HCT116 (cell line): ENCODE measurements around the gene PDCD6IP. TPM values are rescaled to one million over a fixed set of nuclear protein-coding genes. Genes with fewer than 3 reads are reported as not detected.

ENCODE experiments used
- ATAC-seq: fragments of 200-7000 bp; cut with Tn5 transposase; 2 replicates; pipeline ENCODE4 v1.9.1; 2020; ENCODE audit warnings: mild to moderate bottlenecking, moderate library complexity
- BruUV-seq: library from RNA; stranded (reverse); fragments of 400-500 nt; replicated peaks from 2 replicates; lab custom pipeline; 2021; lab: Mats Ljungman, UMichigan
- CTCF ChIA-PET: fragments of 300-600 bp; sonication (Branson Sonifier 250); formaldehyde crosslinking; loops from one replicate; lab custom pipeline; 2021; ENCODE audit warnings: antibody characterized with exemption; lab: Charles Lee
- POLR2A ChIA-PET: fragments of 300-600, 350-600 bp; sonication (Branson Sonifier 250); formaldehyde crosslinking; loops from one replicate; lab custom pipeline; 2021; ENCODE audit warnings: antibody characterized with exemption; lab: Charles Lee
- RAD21 ChIA-PET, 2 experiments: fragments of 300-600 bp; sonication (Branson Sonifier 250); formaldehyde crosslinking; loops; one replicate each; lab custom pipeline; 2023; ENCODE audit warnings: low total read pairs in 2 of 2; ENCODE audit not compliant: uncharacterized antibody in 2 of 2, unreplicated experiment in 2 of 2, low non-redundant PET in 1 of 2; lab: Charles Lee
- DNase-seq: peaks from one replicate; pipeline ENCODE4 v3.0.0-alpha.2; 2010; ENCODE audit warnings: low read depth, low spot score
- H2AFZ ChIP-seq: fragments of 200-600 bp; shearing (Covaris generic), sonication (generic); 2 replicates; pipeline ENCODE4 v1.6.1; 2017; ENCODE audit warnings: low read depth, mixed run types, mixed read lengths, antibody characterized with exemption, low read length; ENCODE audit not compliant: poor library complexity, severe bottlenecking
- H3K27ac ChIP-seq: 2 replicates; pipeline ENCODE4 v1.5.1; 2012; ENCODE audit warnings: low read depth, low read length
- H3K27me3 ChIP-seq: fragments of 200-600 bp; sonication (generic); 2 replicates; pipeline ENCODE4 v1.6.1; 2016; ENCODE audit warnings: mixed run types, low read length, mixed read lengths; ENCODE audit not compliant: insufficient read depth
- H3K36me3 ChIP-seq, 2 experiments: fragments of 200-500 bp in 1 of 2; fragments of 200-600 bp in 1 of 2; sonication (Bioruptor generic) in 1 of 2; sonication (generic) in 1 of 2; 2 replicates each; pipeline versions ENCODE4 v1.5.1 to v1.6.1; 2014 to 2016; ENCODE audit warnings: low read length in 2 of 2, inconsistent platforms in 1 of 2, mixed read lengths in 1 of 2, mixed run types in 1 of 2; ENCODE audit not compliant: insufficient read depth in 2 of 2, control insufficient read depth in 1 of 2
- H3K4me1 ChIP-seq, 2 experiments: fragments of 200-600 bp in 1 of 2; sonication (generic) in 1 of 2; 2 replicates each; pipeline versions ENCODE4 v1.5.1 to v1.6.1; 2012 to 2017; ENCODE audit warnings: low read length in 2 of 2, inconsistent platforms in 1 of 2, mild to moderate bottlenecking in 1 of 2, mixed read lengths in 1 of 2, mixed run types in 1 of 2, moderate library complexity in 1 of 2; ENCODE audit not compliant: insufficient read depth in 2 of 2, control insufficient read depth in 1 of 2
- H3K4me2 ChIP-seq: fragments of 200-600 bp; sonication (generic); 2 replicates; pipeline ENCODE4 v1.6.1; 2017; ENCODE audit warnings: mixed run types, low read length, mixed read lengths
- H3K4me3 ChIP-seq, 2 experiments: fragments of 200-600 bp in 1 of 2; sonication (generic) in 1 of 2; replicated peaks in 1 of 2; 2 replicates each; pipeline ENCODE4 v1.5.1; 2011 to 2016; ENCODE audit warnings: low read length in 2 of 2, control low read depth in 1 of 2, low read depth in 1 of 2, mild to moderate bottlenecking in 1 of 2, mixed read lengths in 1 of 2, mixed run types in 1 of 2
- H3K79me2 ChIP-seq: fragments of 200-600 bp; sonication (generic); 2 replicates; pipeline ENCODE4 v1.6.1; 2017; ENCODE audit warnings: mild to moderate bottlenecking, mixed run types, low read length, moderate library complexity, mixed read lengths; ENCODE audit not compliant: insufficient read depth
- H3K9ac ChIP-seq: fragments of 200-600 bp; sonication (generic); 2 replicates; pipeline ENCODE4 v1.6.1; 2016; ENCODE audit warnings: low read length, mixed read lengths
- H3K9me2 ChIP-seq: fragments of 200-600 bp; sonication (generic), shearing (Covaris generic); 2 replicates; pipeline ENCODE4 v1.6.1; 2017; ENCODE audit warnings: mixed run types, mild to moderate bottlenecking, moderate library complexity; ENCODE audit not compliant: insufficient read depth
- H3K9me3 ChIP-seq, 2 experiments: fragments of 200-500 bp in 1 of 2; fragments of 200-600 bp in 1 of 2; sonication (Bioruptor generic) in 1 of 2; sonication (generic) in 1 of 2; 2 replicates each; pipeline ENCODE4 v1.6.1; 2014 to 2017; ENCODE audit warnings: low read length in 2 of 2, mixed read lengths in 2 of 2, inconsistent platforms in 1 of 2, low read depth in 1 of 2, mild to moderate bottlenecking in 1 of 2, mixed run types in 1 of 2, moderate library complexity in 1 of 2; ENCODE audit not compliant: control insufficient read depth in 1 of 2, insufficient read depth in 1 of 2
- H4K20me1 ChIP-seq: fragments of 200-600 bp; sonication (generic), shearing (Covaris generic); 2 replicates; pipeline ENCODE4 v1.6.1; 2017; ENCODE audit warnings: mixed run types, mild to moderate bottlenecking, moderate library complexity; ENCODE audit not compliant: insufficient read depth
- CBX3 ChIP-seq: IDR thresholded peaks from 2 replicates; pipeline ENCODE4 v1.6.1; 2012; ENCODE audit warnings: low read depth
- CEBPB ChIP-seq: IDR thresholded peaks from 2 replicates; pipeline ENCODE4 v1.6.1; 2012; ENCODE audit warnings: low read depth
- EGR1 ChIP-seq: IDR thresholded peaks from 2 replicates; pipeline ENCODE4 v1.6.1; 2012; ENCODE audit warnings: low read depth
- JUND ChIP-seq: IDR thresholded peaks from 2 replicates; pipeline ENCODE4 v1.6.1; 2012
- POLR2A ChIP-seq: IDR thresholded peaks from 2 replicates; pipeline ENCODE4 v1.7.0; 2011; ENCODE audit warnings: borderline replicate concordance; ENCODE audit not compliant: insufficient read depth, insufficient read length; ENCODE audit errors: extremely low read depth
- REST ChIP-seq: IDR thresholded peaks from 2 replicates; pipeline ENCODE4 v1.6.1; 2012; ENCODE audit warnings: low read depth
- SP1 ChIP-seq: IDR thresholded peaks from 2 replicates; pipeline ENCODE4 v1.6.1; 2012; ENCODE audit warnings: low read depth
- SRF ChIP-seq: IDR thresholded peaks from 2 replicates; pipeline ENCODE4 v1.6.1; 2012; ENCODE audit warnings: low read depth
- TCF7L2 ChIP-seq: IDR thresholded peaks from 2 replicates; pipeline ENCODE4 v1.7.0; 2011; ENCODE audit warnings: borderline replicate concordance, inconsistent platforms; ENCODE audit not compliant: insufficient read depth, insufficient read length; ENCODE audit errors: extremely low read depth
- intact Hi-C: fragments of 100-400 bp; cut with micrococcal nuclease; formaldehyde crosslinking; loops from 2 replicates; pipeline ENCODE4 v1.10.0; 2022
- total RNA-seq: library from RNA; stranded (reverse); gene quantifications from one replicate; pipeline ENCODE4 v1.2.1, GENCODE V29; 2021; ENCODE audit not compliant: unreplicated experiment
- TF ChIP-seq, protein P1 (sequence below): IDR thresholded peaks from 2 replicates; pipeline ENCODE4 v1.6.1; 2011; ENCODE audit warnings: mild to moderate bottlenecking, low read length, moderate library complexity; ENCODE audit not compliant: insufficient replicate concordance; ENCODE audit errors: extremely low read depth

PDCD6IP gene
- total RNA-seq, 1 experiment from 2014 or later: 241 TPM

DNA sequence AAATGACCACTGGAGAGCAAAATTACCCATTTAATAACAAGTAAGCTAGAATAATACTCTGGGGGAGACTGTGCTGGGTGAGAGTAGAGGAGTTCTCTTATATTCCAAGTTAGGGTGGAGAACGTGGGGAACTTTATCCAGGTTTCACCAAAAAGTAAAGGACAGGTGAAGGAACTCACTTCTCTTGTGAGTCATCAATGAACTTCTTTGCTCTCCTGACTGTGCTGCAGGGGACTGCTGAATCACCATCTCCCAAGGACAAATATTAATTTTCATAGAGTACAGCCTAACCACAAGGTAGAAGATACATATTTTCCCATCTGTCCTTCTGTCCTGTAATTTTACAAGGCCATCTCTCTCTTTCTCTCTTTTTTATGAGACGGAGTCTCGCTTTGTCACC lies 8.3 kb upstream of the PDCD6IP start:
- Histone ChIP-seq H3K9me2 (no peaks in the 10 kb centered on the region), H3K79me2 (no peaks in the 10 kb centered on the region), H3K27me3 (no peaks in the 10 kb centered on the region), H3K4me3 (no peak overlapping the region), H3K4me1 (peaks cover 0 to 17% of the 10 kb centered on the region in 2 experiments; a peak in 2 of 4 replicates), H3K36me3 (no peaks in the 10 kb centered on the region), H3K9me3 (no peaks in the 10 kb centered on the region)
- POLR2A ChIA-PET: interaction anchor here (1.1 kb wide), 1 partner anchor 8 kb away, joined by 3 read pairs; the partner anchor contains the start of gene PDCD6IP
- no peak for ATAC-seq
- RAD21 ChIA-PET: no interaction called here
- CTCF ChIA-PET: interaction anchor here (1.4 to 1.5 kb wide), 2 partner anchors 10 to 843 kb away, joined by 3 read pairs; no protein-coding TSS in a partner anchor
- intact Hi-C loops: loop anchor here (10.0 kb wide), 1 partner anchor 345 kb away; the partner anchor contains the start of gene UBP1
- TF ChIP-seq CBX3: no peak
- no peak for TF ChIP-seq SP1
- TF ChIP-seq JUND: no peak
- TF ChIP-seq REST: no peak
- no peak for TF ChIP-seq TCF7L2
- no peak for TF ChIP-seq EGR1
- no peak for TF ChIP-seq SRF
- TF ChIP-seq, protein P1, sequence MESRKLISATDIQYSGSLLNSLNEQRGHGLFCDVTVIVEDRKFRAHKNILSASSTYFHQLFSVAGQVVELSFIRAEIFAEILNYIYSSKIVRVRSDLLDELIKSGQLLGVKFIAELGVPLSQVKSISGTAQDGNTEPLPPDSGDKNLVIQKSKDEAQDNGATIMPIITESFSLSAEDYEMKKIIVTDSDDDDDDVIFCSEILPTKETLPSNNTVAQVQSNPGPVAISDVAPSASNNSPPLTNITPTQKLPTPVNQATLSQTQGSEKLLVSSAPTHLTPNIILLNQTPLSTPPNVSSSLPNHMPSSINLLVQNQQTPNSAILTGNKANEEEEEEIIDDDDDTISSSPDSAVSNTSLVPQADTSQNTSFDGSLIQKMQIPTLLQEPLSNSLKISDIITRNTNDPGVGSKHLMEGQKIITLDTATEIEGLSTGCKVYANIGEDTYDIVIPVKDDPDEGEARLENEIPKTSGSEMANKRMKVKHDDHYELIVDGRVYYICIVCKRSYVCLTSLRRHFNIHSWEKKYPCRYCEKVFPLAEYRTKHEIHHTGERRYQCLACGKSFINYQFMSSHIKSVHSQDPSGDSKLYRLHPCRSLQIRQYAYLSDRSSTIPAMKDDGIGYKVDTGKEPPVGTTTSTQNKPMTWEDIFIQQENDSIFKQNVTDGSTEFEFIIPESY: no peak
- TF ChIP-seq POLR2A: no peak
- no peak for TF ChIP-seq CEBPB
- TF ChIP-seq, all 23 proteins: peak for 0
- Histone ChIP-seq H3K9ac (no peak overlapping the region), H3K27ac (no peak overlapping the region), H2AFZ (no peak overlapping the region), H3K4me2 (peak overlapping the region; percentile 13; the same call in 1 of the 2 replicates), H4K20me1 (no peaks in the 10 kb centered on the region)
- DNase-seq: no peak
- no TSS peak for BruUV-seq
